ENCODE data around the gene MTHFD1L. TPM values are rescaled to one million over a fixed set of nuclear protein-coding genes. Genes with fewer than 3 reads are reported as not detected.

MTHFD1L gene
- total and polyA plus RNA-seq, 2 of the 8 experiments (the other 6 are each of a cell fraction or from before 2014, with no cell fraction given) = 29.2 to 105 TPM

GRCh38 chr6:150981669-150982068 is 116.2 kb downstream of the MTHFD1L start (continued):
- TF ChIP-seq ATF3 (IDR thresholded peaks at IDR 0.05; ENCODE audit: insufficient read depth, low read depth, low read length) (no peak), CBX5 (IDR thresholded peaks at IDR 0.05; ENCODE audit: low read depth, low read length) (no peak), CTCF (IDR thresholded peaks at IDR 0.05; ENCODE audit: control extremely low read depth in 1 of 3, insufficient read depth in 1 of 3, low read depth in 1 of 3, low read length in 3 of 3) (no peak), KDM1A (IDR thresholded peaks at IDR 0.05; ENCODE audit: borderline replicate concordance, low read length) (no peak)

Data from H1 (cell line).